ENCODE data around the gene ITFG2.

ITFG2 gene

GRCh38 chr12:2772370-2772769 lies 40.1 kb upstream of the ITFG2 start:
- TF ChIP-seq CTCF (IDR thresholded peaks at IDR 0.05; ENCODE audit: low read depth, low read length) = no peak
- no peak overlapping the region for H3K4me3 ChIP-seq (ENCODE audit: low read depth, low read length)

- H3K4me3 ChIP-seq (ENCODE audit: low read depth, low read length) = no peak overlapping the region
- TF ChIP-seq CTCF (IDR thresholded peaks at IDR 0.05; ENCODE audit: low read depth, low read length) = no peak
Observed at GRCh38 chr12:2773199-2773875, 39.1 kb upstream of the ITFG2 start.

- no peak for TF ChIP-seq CTCF (IDR thresholded peaks at IDR 0.05; ENCODE audit: low read depth, low read length)
- no peak overlapping the region for H3K4me3 ChIP-seq (ENCODE audit: low read depth, low read length)
Observed at GRCh38 chr12:2775431-2775830, 37.0 kb upstream of the ITFG2 start.

GRCh38 chr12:2776129-2776806 lies 36.2 kb upstream of the ITFG2 start:
- H3K4me3 ChIP-seq (ENCODE audit: low read depth, low read length) = no peak overlapping the region
- no peak for TF ChIP-seq CTCF (IDR thresholded peaks at IDR 0.05; ENCODE audit: low read depth, low read length)

- TF ChIP-seq CTCF (IDR thresholded peaks at IDR 0.05; ENCODE audit: low read depth, low read length) = no peak
- H3K4me3 ChIP-seq (ENCODE audit: low read depth, low read length) = no peak overlapping the region
Observed at GRCh38 chr12:2779281-2779680, 33.2 kb upstream of the ITFG2 start.

- TF ChIP-seq CTCF (IDR thresholded peaks at IDR 0.05; ENCODE audit: low read depth, low read length) = peak; percentile 88
- H3K4me3 ChIP-seq (ENCODE audit: low read depth, low read length) = no peak overlapping the region
Observed at GRCh38 chr12:2783936-2784600, 28.4 kb upstream of the ITFG2 start.

GRCh38 chr12:2785017-2785416 lies 27.5 kb upstream of the ITFG2 start:
- no peak overlapping the region for H3K4me3 ChIP-seq (ENCODE audit: low read depth, low read length)
- TF ChIP-seq CTCF (IDR thresholded peaks at IDR 0.05; ENCODE audit: low read depth, low read length) = no peak
